ENCODE data around the gene IL18R1. TPM values are rescaled to one million over a fixed set of nuclear protein-coding genes. Genes with fewer than 3 reads are reported as not detected.
A peak's percentile ranks its signal among the peaks of the same experiment; 100 is the strongest.

Gene IL18R1
- total RNA-seq, 6 experiments from 2014 or later = 5.5 to 11.2 (median 8.1) TPM

DNA sequence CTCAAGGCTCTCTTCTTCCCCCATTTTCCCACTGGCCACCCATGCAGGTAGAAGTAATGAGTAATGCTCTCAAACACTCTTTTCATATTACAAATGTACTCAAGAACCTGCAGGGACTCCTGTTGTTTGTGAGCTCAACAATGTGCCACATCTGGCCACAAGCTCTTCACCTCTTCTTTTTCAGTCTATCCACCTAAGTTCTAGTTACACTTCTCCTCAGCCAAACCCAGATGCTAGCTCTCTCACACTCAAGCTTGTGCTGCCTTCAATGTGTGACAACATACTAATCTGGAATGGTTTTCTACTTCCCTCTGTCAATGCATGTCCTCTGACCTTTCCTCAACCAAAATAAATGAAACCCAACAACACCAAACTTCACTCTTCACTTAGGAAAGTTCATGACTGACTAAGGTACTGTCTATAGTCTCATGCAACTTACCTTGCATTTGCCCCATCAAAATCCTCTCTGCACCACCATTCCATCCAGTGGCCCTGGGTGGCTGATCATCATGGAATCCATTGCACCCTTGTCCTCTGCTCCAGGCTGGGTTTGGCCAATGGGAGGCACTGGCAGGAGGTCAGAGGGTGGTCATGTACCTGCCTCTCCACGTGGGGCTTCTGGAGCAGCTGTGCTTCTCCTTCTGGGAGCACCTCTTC lies 5.3 kb upstream of the IL18R1 start:
- ATAC-seq = peak in 1 of 4 donors; percentile 21
- no peak overlapping the region for H3K4me3 ChIP-seq
- intact Hi-C loops (cut with DNase I) = no loop called here
- no peaks in the 10 kb centered on the region for H3K4me1 ChIP-seq
- H3K36me3 ChIP-seq = no peaks in the 10 kb centered on the region
- H3K9me3 ChIP-seq = no peaks in the 10 kb centered on the region
- no peaks in the 10 kb centered on the region for H3K27me3 ChIP-seq
- no peak overlapping the region for H3K27ac ChIP-seq
- TF ChIP-seq POLR2A (IDR thresholded peaks at IDR 0.05) = no peak
- TF ChIP-seq, protein P1, sequence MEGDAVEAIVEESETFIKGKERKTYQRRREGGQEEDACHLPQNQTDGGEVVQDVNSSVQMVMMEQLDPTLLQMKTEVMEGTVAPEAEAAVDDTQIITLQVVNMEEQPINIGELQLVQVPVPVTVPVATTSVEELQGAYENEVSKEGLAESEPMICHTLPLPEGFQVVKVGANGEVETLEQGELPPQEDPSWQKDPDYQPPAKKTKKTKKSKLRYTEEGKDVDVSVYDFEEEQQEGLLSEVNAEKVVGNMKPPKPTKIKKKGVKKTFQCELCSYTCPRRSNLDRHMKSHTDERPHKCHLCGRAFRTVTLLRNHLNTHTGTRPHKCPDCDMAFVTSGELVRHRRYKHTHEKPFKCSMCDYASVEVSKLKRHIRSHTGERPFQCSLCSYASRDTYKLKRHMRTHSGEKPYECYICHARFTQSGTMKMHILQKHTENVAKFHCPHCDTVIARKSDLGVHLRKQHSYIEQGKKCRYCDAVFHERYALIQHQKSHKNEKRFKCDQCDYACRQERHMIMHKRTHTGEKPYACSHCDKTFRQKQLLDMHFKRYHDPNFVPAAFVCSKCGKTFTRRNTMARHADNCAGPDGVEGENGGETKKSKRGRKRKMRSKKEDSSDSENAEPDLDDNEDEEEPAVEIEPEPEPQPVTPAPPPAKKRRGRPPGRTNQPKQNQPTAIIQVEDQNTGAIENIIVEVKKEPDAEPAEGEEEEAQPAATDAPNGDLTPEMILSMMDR (IDR thresholded peaks at IDR 0.05) = no peak
- no peak for DNase-seq
- WGBS (ENCODE audit: insufficient coverage, low coverage, low lambda C conversion rate, missing lambda C conversion rate) = no CpG with 5 or more reads among the region's 1 CpG

DNA sequence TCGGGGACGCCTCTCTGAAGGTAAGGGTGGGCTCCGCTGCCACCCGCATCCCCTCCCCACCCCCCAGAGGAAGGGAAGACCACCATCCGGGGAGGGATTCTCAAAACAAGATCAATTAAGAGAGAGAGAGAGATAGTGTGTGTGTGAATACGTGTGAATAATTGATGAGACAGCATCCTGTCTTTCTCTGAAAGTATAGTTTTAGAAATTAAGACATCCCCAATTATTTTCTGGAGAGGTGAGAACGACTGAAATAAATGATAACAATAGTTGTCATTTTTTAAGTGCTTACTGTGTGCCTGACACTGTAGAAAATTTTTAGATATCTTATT lies 751 bp downstream of the IL18R1 start:
- H3K9me3 ChIP-seq = no peaks in the 10 kb centered on the region
- peaks cover 0 to 7% (median 0%) of the 10 kb centered on the region in 4 donors for H3K4me1 ChIP-seq
- intact Hi-C loops (cut with DNase I) = no loop called here
- H3K36me3 ChIP-seq = no peaks in the 10 kb centered on the region
- WGBS (ENCODE audit: insufficient coverage, low coverage, low lambda C conversion rate, missing lambda C conversion rate) = 3% methylated on average over 7 of the region's 7 CpGs
- H3K27me3 ChIP-seq = no peaks in the 10 kb centered on the region
- ATAC-seq (no peak), DNase-seq (no peak)
- H3K4me3 ChIP-seq = peak overlapping the region; percentile 78 to 95 (median 85)
- TF ChIP-seq POLR2A (IDR thresholded peaks at IDR 0.05) = no peak
- TF ChIP-seq, protein P1 (IDR thresholded peaks at IDR 0.05) = no peak
- peak overlapping the region; percentile 86 to 94 (median 90) for H3K27ac ChIP-seq

- Histone ChIP-seq H3K9me3 (no peaks in the 10 kb centered on the region), H3K27me3 (no peaks in the 10 kb centered on the region), H3K36me3 (no peaks in the 10 kb centered on the region), H3K4me1 (peaks cover 0 to 7% (median 0%) of the 10 kb centered on the region in 4 donors), H3K27ac (peak overlapping the region in 2 of 3 donors; percentile 86 to 94), H3K4me3 (peak overlapping the region; percentile 78 to 95 (median 85))
- DNase-seq (no peak), ATAC-seq (no peak)
- intact Hi-C loops (cut with DNase I) = no loop called here
- 52% methylated on average over 2 of the region's 2 CpGs for WGBS (ENCODE audit: insufficient coverage, low coverage, low lambda C conversion rate, missing lambda C conversion rate)
- TF ChIP-seq POLR2A (IDR thresholded peaks at IDR 0.05) = no peak
- TF ChIP-seq, protein P1 (IDR thresholded peaks at IDR 0.05) = no peak
These were observed 1.1 kb downstream of the IL18R1 start for GRCh38 chr2:102356741-102357140.

GRCh38 chr2:102357937-102358336 lies 2.3 kb downstream of the IL18R1 start:
- no peak overlapping the region for H3K27ac ChIP-seq
- peaks cover 0 to 7% (median 0%) of the 10 kb centered on the region in 4 donors for H3K4me1 ChIP-seq
- intact Hi-C loops (cut with DNase I) = no loop called here
- no peaks in the 10 kb centered on the region for H3K36me3 ChIP-seq
- TF ChIP-seq, protein P1 (IDR thresholded peaks at IDR 0.05) = no peak
- no peak for TF ChIP-seq POLR2A (IDR thresholded peaks at IDR 0.05)
- no peaks in the 10 kb centered on the region for H3K27me3 ChIP-seq
- H3K4me3 ChIP-seq = no peak overlapping the region
- ATAC-seq (no peak), DNase-seq (no peak)
- no peaks in the 10 kb centered on the region for H3K9me3 ChIP-seq
- WGBS (ENCODE audit: insufficient coverage, low coverage, low lambda C conversion rate, missing lambda C conversion rate) = 64% methylated on average over 2 of the region's 2 CpGs
